Stimulated activated CD8-positive, alpha-beta memory T cell treated with anti-CD3 and anti-CD28 coated beads, Interleukin-15, amount 100 ng/mL, for 4 hours (primary cell): ENCODE measurements around the gene TTC31.
A peak's percentile ranks its signal among the peaks of the same experiment; 100 is the strongest.
"Not testable (repeated sequence)": the region's sequence is repeated elsewhere in the genome, so short reads cannot be mapped to it uniquely, and the experiment has no call there.

Experiments
- DNase-seq, 2 donors: peaks; one replicate each; pipeline ENCODE4 v3.0.0-alpha.2; 2020; ENCODE audit warnings: low read depth in 2 of 2

Gene TTC31

DNA sequence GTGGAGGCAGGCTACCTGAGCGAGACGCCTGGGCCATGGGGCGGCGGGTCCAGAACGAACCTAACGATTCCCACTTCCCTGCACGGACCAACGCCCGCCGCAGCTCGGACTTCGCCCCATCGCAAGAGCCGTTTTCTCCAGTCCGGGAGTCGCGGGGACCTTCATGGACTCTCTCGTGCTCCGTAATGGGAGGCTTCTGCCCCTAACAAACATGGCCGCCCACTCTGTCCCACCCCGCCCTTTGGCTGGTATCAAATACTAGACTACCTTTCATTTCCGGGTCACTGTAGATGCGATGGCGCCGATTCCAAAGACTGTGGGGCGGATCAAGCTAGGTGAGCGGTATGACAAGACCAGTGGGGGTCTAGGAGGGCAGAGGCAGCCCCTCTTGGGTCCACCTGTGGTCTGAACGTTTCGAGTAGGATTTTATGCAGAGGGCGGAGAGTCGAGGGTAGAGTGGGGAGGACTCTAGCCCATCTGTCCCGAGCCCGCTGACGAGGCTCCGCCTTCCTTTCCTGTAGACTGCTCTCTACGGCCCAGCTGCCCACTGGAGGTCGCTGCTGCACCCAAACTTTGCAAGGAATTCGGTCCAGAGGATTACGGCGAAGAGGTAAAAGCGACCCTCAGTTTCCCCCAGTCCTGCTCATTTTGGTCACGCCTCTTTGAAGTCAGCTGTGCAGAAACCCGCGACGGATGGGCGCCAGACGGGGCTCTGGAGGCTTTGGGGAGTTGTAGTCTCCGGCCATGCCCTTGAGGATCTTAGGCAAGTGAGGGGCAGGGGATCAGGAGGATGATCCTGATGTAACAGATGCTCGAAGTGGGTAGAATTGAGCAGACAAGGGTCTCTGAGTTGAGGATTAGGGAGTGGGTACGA lies at the start of gene TTC31, which contains the start of gene CCDC142:
Gene TTC31 (plus strand): TSS at position 281 of the 874 bp plus-strand sequence. CDS start 15 bp downstream, at position 296.
Gene CCDC142 (minus strand): TSS at position 198 of the 874 bp plus-strand sequence. CDS start 161 bp downstream, at position 37.
- peak; percentile 84 to 91 for DNase-seq

DNA sequence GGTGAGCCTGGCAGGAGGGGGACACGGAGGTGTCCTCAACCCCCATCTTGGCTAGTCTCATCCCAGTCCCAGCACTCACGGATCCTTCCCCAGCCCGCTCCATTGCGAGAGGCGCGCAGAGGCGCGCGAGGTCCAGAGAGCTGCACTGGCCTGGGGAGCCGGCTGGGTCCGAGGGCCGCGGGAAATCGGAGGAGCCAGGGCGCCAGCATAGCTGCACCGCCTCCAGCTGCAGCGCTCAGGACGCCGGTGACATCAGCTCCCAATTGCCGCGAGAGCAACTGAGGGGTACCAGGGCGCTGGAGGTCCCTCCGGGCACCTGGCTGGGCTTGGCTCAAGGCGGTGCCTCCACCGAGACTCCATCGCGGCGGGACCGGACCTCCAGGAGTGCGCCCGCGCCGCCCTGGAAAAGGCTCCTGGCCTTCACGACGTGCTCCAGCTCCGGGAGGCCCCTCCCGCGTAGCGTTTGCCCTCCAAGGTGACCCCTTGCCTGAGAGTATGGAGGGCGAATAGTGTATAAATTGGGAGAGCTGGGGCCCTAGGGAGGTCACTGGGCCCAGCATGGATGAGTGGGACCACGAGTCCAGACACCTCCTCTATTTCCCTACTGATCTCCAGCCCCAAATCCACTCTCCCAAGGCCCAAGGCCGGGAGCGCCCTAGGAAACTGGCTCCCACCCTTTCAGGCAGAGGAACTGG lies 46.6 kb upstream of the TTC31 start:
- DNase-seq, result no peak

DNA sequence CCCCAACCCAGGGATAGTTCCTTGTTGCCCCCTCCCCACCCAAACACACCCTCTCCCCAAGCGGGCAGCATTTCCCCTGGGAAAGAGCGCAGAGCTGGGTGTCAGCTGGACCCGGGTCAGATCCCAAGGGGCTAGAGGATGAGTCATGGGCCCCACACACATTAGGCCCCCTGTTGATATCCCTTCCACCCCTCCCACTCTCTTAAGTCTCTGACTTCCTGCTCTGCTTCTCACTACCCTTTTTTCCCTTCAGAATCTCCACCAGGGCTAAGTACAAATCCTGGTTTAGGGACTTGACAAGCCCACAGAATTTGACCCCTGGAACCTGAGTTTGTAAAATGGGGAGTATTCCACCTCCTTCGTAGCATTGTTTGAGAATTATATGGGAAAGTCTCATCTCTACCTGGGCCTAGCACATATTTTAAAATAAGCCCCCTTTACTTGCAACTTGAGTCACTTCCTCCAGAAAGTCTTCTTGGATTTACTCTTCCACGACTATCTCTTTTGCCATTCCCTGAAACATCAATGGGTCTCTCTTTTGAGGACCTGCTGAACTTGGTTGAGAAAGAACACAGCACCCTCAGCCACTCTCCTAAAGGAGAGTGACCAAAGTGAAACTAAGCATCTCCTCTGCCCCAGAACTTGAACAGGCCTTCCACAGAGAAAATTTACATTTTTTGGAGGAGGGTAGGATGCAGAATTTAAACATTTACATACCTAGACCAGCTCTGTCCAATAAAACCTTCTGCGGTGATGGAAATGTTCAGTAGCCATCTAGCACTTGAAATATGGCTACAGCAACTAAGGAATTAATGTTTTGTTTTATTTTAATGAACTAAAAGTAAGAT lies 45.8 kb upstream of the TTC31 start:
- no peak for DNase-seq

DNA sequence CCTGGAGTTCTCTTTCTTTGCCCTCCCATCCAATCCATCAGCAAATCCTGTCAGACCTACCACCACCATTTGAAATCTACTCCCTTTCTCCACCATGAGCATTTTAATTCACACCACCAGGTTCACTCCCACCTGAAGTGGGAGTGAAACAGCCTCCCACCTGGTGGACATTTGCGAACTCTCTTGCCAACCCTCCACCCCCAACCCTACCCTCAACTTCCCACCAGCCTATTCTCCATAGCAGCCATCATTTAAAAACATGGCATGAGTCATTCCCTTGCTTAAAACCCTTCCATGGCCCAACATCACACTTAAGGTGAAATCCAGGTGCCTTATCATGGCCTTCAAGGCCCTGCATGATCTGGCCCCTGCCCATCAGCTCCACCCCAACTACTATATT lies 44.6 kb upstream of the TTC31 start:
- DNase-seq, result no peak

DNA sequence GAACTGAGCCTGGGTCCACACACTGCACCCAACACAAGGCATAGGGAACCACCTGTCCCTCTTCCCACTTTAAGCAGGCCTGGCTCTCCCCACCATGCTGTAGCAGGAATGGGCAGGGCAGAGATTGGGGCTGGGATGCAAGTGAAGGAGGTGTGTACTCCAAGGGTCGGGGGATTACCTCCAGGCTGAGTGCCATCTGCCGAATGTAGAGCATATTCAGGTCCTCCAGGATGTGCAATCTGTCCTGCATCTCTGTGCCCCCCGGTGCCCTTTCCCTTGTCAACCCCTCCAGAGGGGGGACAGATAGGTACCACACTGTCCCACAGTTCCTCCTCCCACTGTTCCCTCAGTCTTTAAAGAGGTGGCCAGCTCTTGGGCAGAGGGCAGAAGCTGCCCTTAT lies 43.5 kb upstream of the TTC31 start:
- DNase-seq, result no peak

DNA sequence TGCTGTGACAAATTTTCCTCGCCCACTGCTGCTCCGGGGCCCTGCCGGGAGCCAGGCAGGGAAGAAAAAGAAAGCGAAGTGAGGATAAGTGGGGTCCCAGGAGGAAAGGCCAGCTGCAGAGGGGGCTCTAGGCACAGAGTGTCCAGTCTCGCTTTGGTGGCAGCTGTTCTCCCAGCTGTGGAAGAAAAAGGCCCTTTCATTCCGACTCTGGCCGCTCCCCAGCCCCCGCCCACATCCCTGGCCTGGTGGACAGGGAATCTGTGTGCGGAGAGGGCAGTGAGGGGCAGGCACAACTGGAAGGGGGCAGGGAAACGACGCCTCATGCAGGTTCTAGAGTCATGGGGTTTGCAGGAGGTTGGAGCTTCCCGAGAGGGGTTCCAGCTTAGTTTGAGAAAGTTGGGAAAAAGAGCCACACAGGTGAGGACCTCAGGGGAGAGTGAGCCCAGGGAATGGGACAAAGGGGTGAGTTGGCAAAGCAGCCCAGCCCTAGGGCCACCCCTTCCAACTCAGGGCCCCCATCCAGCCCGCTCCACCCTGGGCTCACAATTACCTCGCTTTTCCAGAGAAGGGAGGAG lies 43.0 kb upstream of the TTC31 start:
- no peak for DNase-seq

DNA sequence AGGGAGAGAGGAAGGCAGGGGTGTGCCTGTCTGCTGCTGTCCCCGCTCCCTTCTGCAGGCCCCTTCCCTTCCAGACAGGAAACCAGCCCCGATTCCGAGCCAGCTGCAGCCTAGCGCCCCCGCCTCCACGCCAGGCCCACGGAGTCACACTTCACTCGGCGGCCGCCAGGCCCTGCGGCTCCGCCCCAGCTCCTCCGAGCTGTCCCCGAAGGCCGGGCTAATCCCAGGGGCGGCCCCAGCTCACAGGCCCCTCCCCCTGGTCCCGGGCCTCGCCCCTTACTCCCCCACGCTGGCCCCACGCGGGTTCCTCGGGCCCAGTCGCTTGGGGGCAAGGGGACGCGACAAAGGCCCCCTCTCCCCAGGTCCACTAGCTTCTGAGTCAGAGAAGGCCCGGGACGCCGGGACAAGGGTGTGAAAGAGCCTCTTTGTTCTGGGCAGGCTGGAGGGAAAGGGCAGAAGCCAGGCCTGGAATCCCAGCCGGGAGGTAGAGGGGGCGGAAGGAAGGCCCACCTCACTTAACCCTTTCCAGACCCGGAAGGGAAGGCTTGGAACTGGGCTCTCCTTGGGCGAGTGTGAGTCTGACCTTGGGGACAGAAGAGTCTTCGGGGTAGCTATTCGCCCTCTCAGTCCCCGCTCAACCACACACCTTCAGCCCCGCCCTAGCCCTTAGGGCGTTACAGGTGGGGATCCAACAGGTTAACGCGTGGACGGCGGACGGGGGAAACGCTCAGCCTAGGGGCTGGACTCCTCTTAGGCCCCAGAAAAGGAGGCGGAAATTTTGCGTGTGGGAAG lies 42.3 kb upstream of the TTC31 start:
- no peak for DNase-seq

DNA sequence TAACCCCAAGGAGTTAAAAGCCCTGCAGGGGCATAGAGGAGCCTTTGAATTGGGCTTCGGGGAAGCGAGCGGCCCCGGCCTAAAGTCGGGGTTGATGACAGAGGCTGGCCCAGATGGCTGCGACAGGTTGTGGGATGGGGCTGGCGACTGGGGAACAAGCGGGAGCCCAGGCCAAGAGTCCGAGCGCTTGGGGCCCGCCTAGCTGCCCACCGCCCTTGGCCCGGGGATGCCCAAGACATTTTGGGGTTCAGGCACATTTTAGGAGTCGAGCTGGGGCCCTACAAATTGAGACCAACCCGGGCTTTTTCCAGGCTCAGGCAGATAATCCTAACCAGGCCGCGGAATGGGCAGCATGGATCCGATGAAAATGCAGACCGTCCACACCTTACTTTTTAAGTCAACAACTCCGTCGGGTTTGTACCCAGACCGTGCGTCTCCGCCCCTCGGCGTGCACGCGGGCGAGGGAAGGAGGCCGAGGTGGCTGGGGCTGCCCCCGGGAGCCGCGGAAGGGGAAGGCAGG lies 41.7 kb upstream of the TTC31 start:
- DNase-seq, result no peak

DNA sequence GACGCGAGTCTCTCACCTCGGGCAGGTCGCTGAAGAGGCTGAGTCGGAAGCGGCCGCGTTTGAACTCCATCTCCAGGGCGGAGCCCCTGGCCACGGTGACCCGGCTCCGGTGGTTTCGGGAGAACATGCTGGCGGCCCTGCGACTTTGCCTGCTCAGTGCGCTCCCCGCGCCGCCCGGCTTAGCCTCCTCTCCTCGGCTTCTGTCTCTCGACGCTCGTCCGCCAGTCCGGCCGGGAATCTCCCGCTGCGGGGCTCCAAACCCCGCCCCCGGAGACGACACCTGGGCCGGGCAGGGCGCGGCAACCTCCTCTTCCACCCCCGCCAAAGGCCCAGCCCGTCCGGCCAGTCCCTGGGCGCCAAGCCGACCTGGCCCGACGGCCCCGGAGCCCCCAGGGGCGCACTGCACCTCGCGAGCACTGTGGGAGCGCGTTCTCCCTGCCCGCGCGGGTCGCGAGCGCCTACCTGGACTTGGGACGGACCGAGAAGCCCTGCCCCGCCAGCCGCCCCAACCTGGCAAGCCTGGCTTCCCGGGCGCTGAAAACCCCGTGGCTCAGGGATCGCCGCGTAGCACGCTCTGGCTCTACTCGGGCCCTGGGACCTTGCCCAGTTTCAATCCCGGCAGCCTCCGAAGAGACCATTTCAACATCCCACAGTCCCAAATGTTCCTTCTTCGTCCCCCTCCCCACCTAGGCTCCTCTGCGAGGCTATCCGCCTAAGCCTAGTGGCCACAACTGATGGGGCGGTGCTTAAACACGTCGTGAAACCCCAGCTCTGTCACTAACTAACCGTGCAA lies 41.0 kb upstream of the TTC31 start, which contains the start of gene RTKN:
Gene RTKN (minus strand): TSS at position 248 of the 793 bp plus-strand sequence. CDS start 121 bp downstream, at position 127.
- no peak for DNase-seq

DNA sequence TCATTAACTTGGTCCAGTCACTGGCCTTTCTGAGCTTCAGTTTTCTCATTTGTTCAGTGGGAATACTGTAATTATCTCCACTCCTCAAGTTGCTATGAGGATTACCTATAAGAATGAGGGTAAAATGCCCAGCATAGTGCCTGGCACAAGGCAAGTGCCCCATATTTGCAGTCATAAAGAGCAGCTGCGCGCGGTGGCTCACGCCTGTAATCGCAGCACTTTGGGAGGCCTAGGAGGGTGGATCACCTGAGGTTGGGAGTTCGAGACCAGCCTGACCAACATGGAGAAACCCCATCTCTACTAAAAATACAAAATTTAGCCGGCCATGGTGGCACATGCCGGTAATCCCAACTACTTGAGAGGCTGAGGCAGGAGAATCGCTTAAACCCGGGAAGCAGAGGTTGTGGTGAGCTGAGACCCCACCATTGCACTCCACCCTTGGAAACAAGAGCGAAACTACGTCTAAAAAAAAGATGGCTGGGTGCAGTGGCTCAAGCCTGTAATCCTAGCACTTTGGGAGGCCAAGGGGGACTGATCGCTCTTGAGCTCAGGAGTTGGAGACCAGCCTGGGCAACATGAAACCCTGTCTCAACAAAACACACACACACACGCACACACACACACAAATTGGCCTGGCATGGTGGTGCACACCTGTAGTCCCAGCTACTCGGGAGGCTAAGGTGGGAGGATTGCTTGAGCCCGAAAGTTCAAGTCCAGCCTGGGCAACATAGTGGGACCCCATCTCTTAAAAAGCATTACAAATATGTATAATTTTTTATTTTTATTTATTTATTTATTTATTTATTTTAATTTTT lies 40.2 kb upstream of the TTC31 start:
- not testable (repeated sequence) for DNase-seq

DNA sequence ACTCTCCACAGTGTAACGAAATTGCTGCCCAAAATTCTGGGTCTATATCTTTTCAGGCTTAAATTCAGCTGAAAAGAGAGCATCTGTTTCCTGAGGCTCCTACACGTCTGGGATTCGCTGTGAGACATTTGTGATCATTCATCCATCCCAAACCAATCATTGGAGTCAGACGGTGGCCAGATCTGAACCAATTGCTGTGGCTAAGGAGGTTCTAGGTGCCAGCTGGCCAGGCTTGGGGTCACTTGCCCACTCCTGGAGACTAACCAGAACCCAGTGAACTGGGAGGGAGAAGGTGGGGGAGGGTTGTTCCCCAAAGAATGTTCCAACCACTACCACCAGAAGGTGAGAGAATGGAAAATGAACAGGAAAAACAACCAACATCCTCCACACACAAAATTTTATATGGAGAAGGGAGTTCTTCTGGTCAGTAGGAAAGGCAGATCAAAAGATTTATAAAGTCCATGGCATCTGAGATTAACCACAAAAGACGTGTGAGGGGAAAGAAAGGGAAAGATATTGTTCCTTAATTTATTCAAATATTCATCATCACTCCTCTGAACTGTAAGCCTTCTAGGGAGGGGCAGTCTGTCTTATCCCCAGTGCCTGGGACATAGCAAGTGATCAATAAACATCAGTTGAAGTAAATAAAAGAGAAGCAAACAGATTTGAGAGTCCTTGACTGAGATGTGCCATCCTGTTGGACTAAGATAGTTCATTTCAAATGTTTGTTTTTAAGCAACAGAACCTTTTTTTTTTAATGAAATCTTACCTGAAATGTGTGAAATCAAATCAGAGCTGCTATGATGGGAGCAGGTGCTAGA lies 38.2 kb upstream of the TTC31 start:
- DNase-seq, result no peak

DNA sequence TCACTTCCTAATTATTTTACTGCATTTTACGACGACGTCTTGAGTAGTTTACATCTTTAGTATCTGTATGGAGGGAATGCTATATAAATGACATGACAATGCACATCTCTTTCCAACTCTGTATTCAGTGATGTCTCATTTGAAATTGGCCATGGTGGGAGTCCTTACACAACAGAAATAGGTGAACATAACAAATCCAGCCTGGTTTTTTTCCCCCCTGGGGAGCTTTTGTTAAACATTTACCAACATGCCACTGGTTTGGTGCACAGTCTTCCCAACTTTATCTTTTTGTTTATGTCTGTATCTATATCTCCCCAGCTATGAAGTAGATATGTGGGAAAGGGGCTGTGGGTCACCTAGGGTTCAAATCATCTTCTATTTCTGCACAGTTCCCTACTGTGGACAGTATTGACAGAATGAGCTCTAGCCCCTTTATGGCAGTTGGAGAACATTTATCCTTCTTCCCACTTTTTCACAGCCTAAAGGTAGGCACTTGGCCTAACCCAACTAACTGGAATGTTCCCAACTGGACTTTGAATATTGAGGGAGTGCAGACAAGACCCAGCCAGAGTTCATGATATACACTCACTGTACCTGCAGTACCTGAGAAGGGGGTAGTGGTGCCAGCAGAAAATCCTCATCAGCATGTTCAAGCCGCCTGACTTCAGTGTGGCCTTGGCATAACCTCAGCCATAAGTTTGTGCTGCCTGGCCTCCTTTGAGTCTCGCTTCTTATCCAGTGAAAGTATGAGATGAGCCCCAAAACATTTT lies 35.5 kb upstream of the TTC31 start:
- DNase-seq, result no peak

DNA sequence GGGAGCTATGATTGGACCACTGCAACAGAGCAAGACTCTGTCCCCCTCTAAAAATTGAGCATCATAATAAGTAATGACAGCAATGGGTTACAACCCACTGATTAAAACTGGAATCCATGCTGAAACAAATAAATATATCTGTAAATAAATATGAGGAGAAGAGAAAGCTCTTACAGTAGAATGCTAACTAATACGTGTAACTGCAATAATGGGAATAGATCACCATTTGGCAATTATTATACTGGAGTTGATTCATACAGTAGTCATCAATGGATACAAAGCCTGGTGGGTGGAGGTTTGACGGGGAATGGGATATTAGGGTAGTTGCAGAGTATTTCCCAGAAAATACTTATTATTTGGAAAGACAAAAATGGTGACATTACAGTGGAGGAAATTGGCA lies 34.1 kb upstream of the TTC31 start:
- DNase-seq, result no peak

DNA sequence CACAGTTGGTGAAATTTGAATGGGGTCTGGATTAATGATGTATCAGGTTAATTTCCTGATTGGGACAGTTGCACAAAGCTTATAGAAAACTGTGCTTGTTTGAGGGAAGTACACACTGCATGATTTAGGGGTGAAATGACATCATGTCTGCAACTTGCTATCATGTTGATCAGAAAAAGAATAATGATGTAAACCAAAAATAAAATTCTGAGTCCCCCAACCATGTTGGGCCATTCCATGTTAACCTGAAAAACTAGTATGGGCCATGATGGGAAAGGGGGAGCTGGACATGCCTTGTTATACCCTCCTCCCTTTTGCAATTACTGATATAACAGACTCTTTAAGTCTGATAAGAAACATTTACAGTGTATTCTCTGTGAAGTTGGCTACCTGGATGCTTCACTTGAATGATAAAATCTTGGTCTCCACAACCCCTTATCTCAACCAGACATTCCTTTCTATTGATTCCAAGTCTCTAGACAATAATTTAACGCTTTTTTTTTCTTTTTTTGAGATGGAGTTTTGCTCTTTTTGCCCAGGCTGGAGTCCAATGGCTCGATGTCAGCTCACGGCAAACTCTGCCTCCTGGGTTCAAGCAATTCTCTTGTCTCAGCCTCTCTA lies 32.2 kb upstream of the TTC31 start:
- no peak for DNase-seq

DNA sequence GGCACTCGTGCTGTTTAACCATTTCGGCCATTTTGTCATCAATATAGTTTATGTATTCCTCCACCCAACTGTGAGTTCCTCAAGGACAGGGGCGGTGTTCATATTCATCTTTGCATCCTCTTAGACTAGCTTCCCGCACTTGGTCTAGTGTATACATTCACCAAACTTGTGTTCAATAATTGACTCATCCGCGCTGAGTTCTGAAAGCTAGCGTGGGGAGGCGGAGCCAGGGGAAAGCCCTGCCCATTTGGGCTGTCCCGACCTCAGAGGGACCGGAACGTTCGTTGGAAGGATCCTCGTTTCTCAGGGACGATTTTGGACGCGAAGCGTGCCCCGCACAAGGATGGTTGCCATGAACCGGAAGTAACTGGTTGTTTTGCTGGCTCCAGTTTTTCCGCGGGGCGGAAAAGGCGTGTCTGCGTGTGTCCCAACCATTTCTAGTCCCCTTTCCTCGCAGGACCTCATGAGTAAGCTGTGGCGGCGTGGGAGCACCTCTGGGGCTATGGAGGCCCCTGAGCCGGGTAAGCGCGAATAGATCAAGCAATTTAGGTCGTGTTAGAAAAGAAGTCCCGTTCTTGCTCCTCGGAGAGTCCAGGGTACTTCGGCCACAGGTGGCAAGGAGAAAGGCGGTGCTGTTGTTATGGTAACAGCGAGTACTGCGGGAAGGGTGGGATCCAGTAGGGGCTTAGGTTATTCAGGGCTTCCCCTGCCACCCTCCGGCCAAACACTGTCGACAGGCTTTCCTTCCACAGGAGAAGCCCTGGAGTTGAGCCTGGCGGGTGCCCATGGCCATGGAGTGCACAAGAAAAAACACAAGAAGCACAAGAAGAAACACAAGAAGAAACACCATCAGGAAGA lies 28.0 kb upstream of the TTC31 start, which contains the start of gene INO80B:
Gene INO80B (plus strand): TSS at position 434 of the 858 bp plus-strand sequence. CDS start 30 bp downstream, at position 464.
- DNase-seq, result peak; percentile 95 to 96
